Transverse colon (tissue), 4 donors: Measurements from ENCODE around the gene SMARCAL1. TPM values are rescaled to one million over a fixed set of nuclear protein-coding genes. Genes with fewer than 3 reads are reported as not detected.

Experiments
- DNase-seq: peaks from one replicate; pipeline ENCODE4 v3.0.0-alpha.2; 2019
- H3K27ac ChIP-seq, 4 donors: fragments of 200-600 bp; sonication (generic); 2 replicates each; pipeline ENCODE4 v1.5.1; 2016 to 2018; ENCODE audit warnings: inconsistent platforms in 4 of 4
- H3K27me3 ChIP-seq: fragments of 200-600 bp; sonication (generic); 2 replicates; pipeline ENCODE4 v1.5.1; 2017; ENCODE audit warnings: inconsistent platforms
- H3K36me3 ChIP-seq, 4 donors: fragments of 200-600 bp; sonication (generic); 2 replicates each; pipeline ENCODE4 v1.5.1; 2017 to 2019; ENCODE audit warnings: inconsistent platforms in 4 of 4
- H3K4me1 ChIP-seq, 4 donors: fragments of 200-600 bp; sonication (generic); 2 replicates each; pipeline ENCODE4 v1.5.1; 2017 to 2020; ENCODE audit warnings: inconsistent platforms in 4 of 4
- H3K4me3 ChIP-seq, 4 donors: fragments of 200-600 bp; sonication (generic); 1 replicate in 1 of 4; 2 replicates in 3 of 4; pipeline versions ENCODE4 v1.5.1 to v1.6.1; 2017 to 2019; ENCODE audit warnings: inconsistent platforms in 4 of 4
- H3K9me3 ChIP-seq, 2 donors: fragments of 200-600 bp; sonication (generic); 2 replicates each; pipeline ENCODE4 v1.5.1; 2017 to 2019; ENCODE audit warnings: inconsistent platforms in 2 of 2
- CTCF ChIP-seq, 5 experiments: fragments of 200-600 bp in 3 of 5; fragments of 450-650 bp in 2 of 5; sonication (generic) in 3 of 5; IDR thresholded peaks; 1 replicate in 2 of 5; 2 replicates in 3 of 5; pipeline ENCODE4 v1.5.1; 2016 to 2017; ENCODE audit warnings: antibody characterized with exemption in 5 of 5, inconsistent platforms in 3 of 5, mild to moderate bottlenecking in 2 of 5, moderate library complexity in 1 of 5
- EP300 ChIP-seq: sonication (generic); formaldehyde crosslinking; IDR thresholded peaks from one replicate; pipeline ENCODE4 v1.6.1; 2017; ENCODE audit warnings: antibody characterized with exemption, low read depth
- POLR2A ChIP-seq: fragments of 450-650 bp; IDR thresholded peaks from one replicate; pipeline ENCODE4 v1.6.1; 2016; ENCODE audit warnings: antibody characterized with exemption, mild to moderate bottlenecking, moderate library complexity
- POLR2AphosphoS5 ChIP-seq, 3 donors: sonication (generic); formaldehyde crosslinking; IDR thresholded peaks; one replicate each; pipeline ENCODE4 v1.6.1; 2016; ENCODE audit warnings: antibody characterized with exemption in 3 of 3
- WGBS, 2 donors: methylation state at CpG; one replicate each; pipeline ENCODE4 v1.1.5; 2018; ENCODE audit warnings: low coverage in 1 of 2; 5-methylcytosine and 5-hydroxymethylcytosine counted together
- in situ Hi-C, 4 donors: fragments of 200-750 bp; cut with MboI; loops; one replicate each; pipeline versions ENCODE4 v1.15.0 to v1.15.1; 2017; ENCODE audit warnings: low sequenced_read_pairs in 3 of 4, low pct_ligation_motif_present in 1 of 4, low pct_unique_long_range_greater_than_20kb in 1 of 4
- intact Hi-C: fragments of 100-400 bp; cut with DNase I; formaldehyde crosslinking; loops from one replicate; pipeline ENCODE4 v1.15.1; 2023; ENCODE audit warnings: low total_unique reads
- total RNA-seq, 4 donors: library from RNA; depleted of rRNA; stranded (reverse); fragments of >200 nt; gene quantifications; one replicate each; pipeline ENCODE4 v1.1.0, GENCODE V29; 2016

Gene SMARCAL1
- total RNA-seq, 4 donors from 2014 or later: 16.9 to 32.2 (median 23.6) TPM

GRCh38 chr2:216428618-216429350 is 16.5 kb downstream of the SMARCAL1 start:
- H3K27me3 ChIP-seq: no peaks in the 10 kb centered on the region
- H3K27ac ChIP-seq: no peak overlapping the region
- no peaks in the 10 kb centered on the region for H3K9me3 ChIP-seq
- H3K4me1 ChIP-seq: no peaks in the 10 kb centered on the region
- H3K36me3 ChIP-seq: peaks cover 0 to 63% (median 29%) of the 10 kb centered on the region in 4 donors
- TF ChIP-seq POLR2A: no peak
- DNase-seq: no peak
- intact Hi-C loops (no loop called here), in situ Hi-C loops (no loop called here)
- 84 to 92% methylated on average over 6 of the region's 6 CpGs for WGBS, 2 donors
- no peak overlapping the region for H3K4me3 ChIP-seq

GRCh38 chr2:216429428-216429827 is 17.1 kb downstream of the SMARCAL1 start:
- no peak overlapping the region for H3K4me3 ChIP-seq
- H3K27me3 ChIP-seq: no peaks in the 10 kb centered on the region
- H3K9me3 ChIP-seq: no peaks in the 10 kb centered on the region
- H3K27ac ChIP-seq: no peak overlapping the region
- intact Hi-C loops (no loop called here), in situ Hi-C loops (no loop called here)
- peaks cover 0 to 61% (median 30%) of the 10 kb centered on the region in 4 donors for H3K36me3 ChIP-seq
- H3K4me1 ChIP-seq: no peaks in the 10 kb centered on the region
- no peak for DNase-seq
- WGBS, 2 donors: 88 to 97% methylated on average over 5 of the region's 5 CpGs
- no peak for TF ChIP-seq CTCF (IDR thresholded peaks at IDR 0.05)
- no peak for TF ChIP-seq EP300
- TF ChIP-seq POLR2AphosphoS5 (IDR thresholded peaks at IDR 0.05): no peak

- no peaks in the 10 kb centered on the region for H3K27me3 ChIP-seq
- H3K4me1 ChIP-seq: no peaks in the 10 kb centered on the region
- in situ Hi-C loops: no loop called here
- H3K27ac ChIP-seq: no peak overlapping the region
- no peak overlapping the region for H3K4me3 ChIP-seq
- DNase-seq: no peak
- intact Hi-C loops: no loop called here
- TF ChIP-seq POLR2AphosphoS5 (IDR thresholded peaks at IDR 0.05) (no peak), POLR2A (no peak), EP300 (no peak), CTCF (IDR thresholded peaks at IDR 0.05) (no peak)
- peaks cover 0 to 59% (median 26%) of the 10 kb centered on the region in 4 donors for H3K36me3 ChIP-seq
- 87 to 90% methylated on average over 6 to 12 of the region's 13 CpGs for WGBS, 2 donors
- H3K9me3 ChIP-seq: no peaks in the 10 kb centered on the region
Measured at GRCh38 chr2:216430811-216431530, 18.7 kb downstream of the SMARCAL1 start.

- intact Hi-C loops (no loop called here), in situ Hi-C loops (no loop called here)
- peaks cover 0 to 63% (median 26%) of the 10 kb centered on the region in 4 donors for H3K36me3 ChIP-seq
Measured at GRCh38 chr2:216431531-216431856, 19.2 kb downstream of the SMARCAL1 start.

More at GRCh38 chr2:216431531-216431856, 19.2 kb downstream of the SMARCAL1 start:
- no peak overlapping the region for H3K27ac ChIP-seq
- no peaks in the 10 kb centered on the region for H3K9me3 ChIP-seq
- TF ChIP-seq POLR2A (no peak), CTCF (IDR thresholded peaks at IDR 0.05) (no peak), POLR2AphosphoS5 (IDR thresholded peaks at IDR 0.05) (no peak), EP300 (no peak)
- H3K27me3 ChIP-seq: no peaks in the 10 kb centered on the region
- no peak for DNase-seq
- no peak overlapping the region for H3K4me3 ChIP-seq
- no peaks in the 10 kb centered on the region for H3K4me1 ChIP-seq
